A673 (cell line): ENCODE measurements around the gene MRPL34. TPM values are rescaled to one million over a fixed set of nuclear protein-coding genes. Genes with fewer than 3 reads are reported as not detected.

Source experiments
- BruUV-seq: library from RNA; stranded (reverse); fragments of 400-500 nt; replicated peaks from 2 replicates; lab custom pipeline; 2021; lab: Mats Ljungman, UMichigan
- CTCF ChIA-PET: fragments of 300-600 bp; sonication (Branson Sonifier 250); formaldehyde crosslinking; loops from one replicate; lab custom pipeline; 2022; ENCODE audit warnings: antibody characterized with exemption; lab: Charles Lee
- POLR2A ChIA-PET: fragments of 300-600 bp; sonication (Branson Sonifier 250); formaldehyde crosslinking; loops from one replicate; lab custom pipeline; 2022; ENCODE audit warnings: antibody characterized with exemption; ENCODE audit not compliant: low non-redundant PET; lab: Charles Lee
- DNase-seq: peaks from one replicate; pipeline ENCODE4 v3.0.0-alpha.2; 2015; ENCODE audit warnings: low spot score
- H3K27ac ChIP-seq: fragments of 200-600 bp; sonication (generic); 2 replicates; pipeline ENCODE4 v1.5.1; 2016; ENCODE audit warnings: mixed run types, low read depth, mild to moderate bottlenecking, mixed read lengths, antibody characterized with exemption, low read length; ENCODE audit not compliant: poor library complexity, severe bottlenecking
- H3K27me3 ChIP-seq: fragments of 200-600 bp; sonication (generic); replicated peaks from 2 replicates; pipeline ENCODE4 v1.6.1; 2017; ENCODE audit warnings: mixed run types, low read depth, mild to moderate bottlenecking, mixed read lengths, antibody characterized with exemption, low read length; ENCODE audit not compliant: insufficient read depth, poor library complexity
- H3K36me3 ChIP-seq: fragments of 200-600 bp; sonication (generic); 2 replicates; pipeline ENCODE4 v1.6.1; 2016; ENCODE audit warnings: mixed run types, mild to moderate bottlenecking, mixed read lengths, antibody characterized with exemption, low read length; ENCODE audit not compliant: insufficient read depth, poor library complexity, severe bottlenecking
- H3K4me1 ChIP-seq: fragments of 200-600 bp; sonication (generic); 2 replicates; pipeline ENCODE4 v1.6.1; 2017; ENCODE audit warnings: mixed run types, mild to moderate bottlenecking, mixed read lengths, antibody characterized with exemption, low read length; ENCODE audit not compliant: insufficient read depth, poor library complexity, severe bottlenecking
- H3K4me3 ChIP-seq: fragments of 200-600 bp; sonication (generic); 2 replicates; pipeline ENCODE4 v1.5.1; 2016; ENCODE audit warnings: low read depth, mixed run types, mild to moderate bottlenecking, mixed read lengths, low read length; ENCODE audit not compliant: poor library complexity, severe bottlenecking
- H3K9me3 ChIP-seq: fragments of 200-600 bp; sonication (generic); 2 replicates; pipeline ENCODE4 v1.6.1; 2016; ENCODE audit warnings: mixed run types, low read depth, mild to moderate bottlenecking, mixed read lengths, antibody characterized with exemption, low read length; ENCODE audit not compliant: poor library complexity, severe bottlenecking
- EZH2 ChIP-seq: fragments of 200-600 bp; sonication (generic); IDR thresholded peaks from 2 replicates; pipeline ENCODE4 v1.6.1; 2017; ENCODE audit warnings: borderline replicate concordance, low read depth, mild to moderate bottlenecking, mixed read lengths, antibody characterized with exemption, low read length; ENCODE audit not compliant: poor library complexity, severe bottlenecking
- intact Hi-C: fragments of 100-400 bp; cut with micrococcal nuclease; formaldehyde crosslinking; loops from one replicate; pipeline ENCODE4 v1.10.0; 2022; ENCODE audit not compliant: unreplicated experiment
- total RNA-seq: library from RNA; stranded (reverse); gene quantifications from 2 replicates; pipeline ENCODE4 v1.2.3, GENCODE V29; 2021
- TF ChIP-seq, protein P1 (sequence below): fragments of 300-800, 200-600 bp; sonication (generic); conservative IDR thresholded peaks from 2 replicates; pipeline ENCODE4 v1.5.1; 2017; ENCODE audit warnings: low read depth, mild to moderate bottlenecking, antibody characterized with exemption, low read length, moderate library complexity, mixed read lengths

The MRPL34 gene
- total RNA-seq, 1 experiment from 2014 or later, result 91.8 TPM

DNA sequence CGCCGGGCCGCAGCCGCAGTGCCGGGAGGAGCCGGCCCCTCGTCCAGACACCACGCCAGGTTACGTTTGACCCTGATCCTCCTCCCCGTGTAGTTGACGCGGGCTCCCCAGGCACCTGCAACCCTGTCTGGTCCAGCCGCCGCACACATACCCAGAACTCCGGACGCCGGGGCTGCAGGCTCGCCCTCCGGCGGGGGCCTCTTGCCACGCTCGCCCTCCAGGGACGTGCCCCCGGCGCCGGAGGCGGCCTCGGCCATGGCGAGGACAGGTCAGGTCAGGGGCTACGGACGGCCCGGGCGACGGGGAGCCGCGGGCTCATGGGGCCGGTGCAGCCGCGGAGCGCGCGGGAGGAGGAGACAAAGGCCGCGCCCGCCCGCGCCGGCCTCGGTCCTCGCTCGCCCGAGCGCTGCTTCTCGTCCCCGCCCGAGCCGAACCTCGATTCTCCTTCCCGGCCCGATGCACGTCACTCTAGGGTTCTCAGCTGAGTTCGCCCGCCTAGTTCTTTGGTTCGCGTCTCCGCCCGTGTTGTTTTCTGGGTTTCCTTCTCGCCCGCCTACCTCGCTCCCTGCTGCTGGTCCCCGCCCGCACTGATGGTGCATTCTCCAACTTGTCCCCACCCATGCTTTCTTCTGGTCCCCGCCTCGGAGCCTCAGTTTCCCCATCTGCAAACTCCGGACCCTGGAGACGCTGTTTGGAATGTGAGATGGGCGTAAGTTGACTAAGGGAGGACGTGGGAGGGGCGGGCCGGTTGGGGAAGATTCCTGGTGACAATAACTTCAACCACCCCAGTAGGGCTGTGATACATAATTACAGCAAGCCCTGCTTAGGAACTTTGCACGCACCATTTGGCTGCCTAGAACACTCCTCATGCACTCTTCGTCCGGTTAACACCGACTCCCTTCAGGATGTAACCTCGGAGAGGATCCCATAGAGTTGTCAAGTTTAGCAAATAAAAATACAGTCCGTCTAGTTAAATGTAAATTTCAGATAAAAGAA, 29.0 kb downstream of the MRPL34 start, which contains the start of gene ANO8:
Gene ANO8, minus strand, starts transcription at position 442 of the 996 bp plus-strand sequence. Its CDS starts 185 bp downstream, at position 257.
- DNase-seq, result peak; percentile 99
- Histone ChIP-seq H3K4me3 (peak within 1 kb of the TSS; percentile 91), H3K9me3 (no peaks in the 10 kb centered on the region), H3K27me3 (no peaks in the 10 kb centered on the region), H3K27ac (peak within 1 kb of the TSS; percentile 90), H3K4me1 (peaks cover 13% of the 10 kb centered on the region), H3K36me3 (peaks cover 4% of the 10 kb centered on the region)
- POLR2A ChIA-PET, result interaction anchor here (1.0 kb wide), 1 partner anchor 26 kb away, joined by 4 read pairs; the partner anchor contains the start of gene DDA1
- CTCF ChIA-PET, result no interaction called here
- intact Hi-C loops, result no loop called here
- no peak for TF ChIP-seq EZH2
- TF ChIP-seq, protein P1, sequence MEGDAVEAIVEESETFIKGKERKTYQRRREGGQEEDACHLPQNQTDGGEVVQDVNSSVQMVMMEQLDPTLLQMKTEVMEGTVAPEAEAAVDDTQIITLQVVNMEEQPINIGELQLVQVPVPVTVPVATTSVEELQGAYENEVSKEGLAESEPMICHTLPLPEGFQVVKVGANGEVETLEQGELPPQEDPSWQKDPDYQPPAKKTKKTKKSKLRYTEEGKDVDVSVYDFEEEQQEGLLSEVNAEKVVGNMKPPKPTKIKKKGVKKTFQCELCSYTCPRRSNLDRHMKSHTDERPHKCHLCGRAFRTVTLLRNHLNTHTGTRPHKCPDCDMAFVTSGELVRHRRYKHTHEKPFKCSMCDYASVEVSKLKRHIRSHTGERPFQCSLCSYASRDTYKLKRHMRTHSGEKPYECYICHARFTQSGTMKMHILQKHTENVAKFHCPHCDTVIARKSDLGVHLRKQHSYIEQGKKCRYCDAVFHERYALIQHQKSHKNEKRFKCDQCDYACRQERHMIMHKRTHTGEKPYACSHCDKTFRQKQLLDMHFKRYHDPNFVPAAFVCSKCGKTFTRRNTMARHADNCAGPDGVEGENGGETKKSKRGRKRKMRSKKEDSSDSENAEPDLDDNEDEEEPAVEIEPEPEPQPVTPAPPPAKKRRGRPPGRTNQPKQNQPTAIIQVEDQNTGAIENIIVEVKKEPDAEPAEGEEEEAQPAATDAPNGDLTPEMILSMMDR, result no peak
- BruUV-seq, result no TSS peak

DNA sequence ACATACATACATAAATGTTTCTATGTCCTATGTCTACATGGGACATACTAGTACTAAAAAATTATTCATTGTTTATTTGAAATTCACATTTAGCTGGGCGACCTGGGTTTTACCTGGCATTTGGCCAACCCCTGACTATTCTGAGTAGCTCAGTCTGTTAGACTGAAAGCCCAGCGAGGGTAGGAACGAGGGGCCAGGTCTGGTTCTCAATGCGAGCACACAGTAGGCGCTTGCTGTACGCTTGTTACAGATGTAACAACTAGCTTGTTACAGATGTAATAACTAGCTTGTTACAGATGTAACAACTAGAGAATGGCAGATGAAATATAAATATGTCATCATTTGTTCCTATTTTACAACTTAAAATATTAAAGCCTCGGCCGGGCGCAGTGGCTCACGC, 29.9 kb downstream of the MRPL34 start:
- Histone ChIP-seq H3K4me3 (peak overlapping the region; percentile 91), H3K9me3 (no peaks in the 10 kb centered on the region), H3K27ac (peak overlapping the region; percentile 90), H3K27me3 (no peaks in the 10 kb centered on the region), H3K36me3 (peaks cover 4% of the 10 kb centered on the region), H3K4me1 (peaks cover 13% of the 10 kb centered on the region)
- no peak for DNase-seq
- TF ChIP-seq, protein P1, result no peak
- no peak for TF ChIP-seq EZH2
- intact Hi-C loops, result no loop called here
- CTCF ChIA-PET, result no interaction called here
- POLR2A ChIA-PET, result interaction anchor here (0.6 kb wide), 1 partner anchor 9 kb away, joined by 4 read pairs; no protein-coding TSS in a partner anchor
- no TSS peak for BruUV-seq

- TSS peak; percentile 68 for BruUV-seq
- Histone ChIP-seq H3K9me3 (no peaks in the 10 kb centered on the region), H3K4me1 (peaks cover 13% of the 10 kb centered on the region), H3K27ac (peak within 1 kb of the TSS; percentile 86), H3K27me3 (no peaks in the 10 kb centered on the region), H3K36me3 (peaks cover 15% of the 10 kb centered on the region), H3K4me3 (peak within 1 kb of the TSS; percentile 81)
- ChIA-PET CTCF (no interaction called here), POLR2A (interaction anchor here (0.7 kb wide), 1 partner anchor 27 kb away, joined by 9 read pairs; no protein-coding TSS in a partner anchor)
- intact Hi-C loops, result no loop called here
- TF ChIP-seq EZH2, result no peak
- TF ChIP-seq, protein P1, result no peak
- DNase-seq, result peak; percentile 100
Observed at GRCh38 chr19:17336872-17337674, 31.4 kb downstream of the MRPL34 start, which contains the start of gene GTPBP3. Gene GTPBP3, plus strand, starts transcription at chr19:17337553. Its CDS starts 59 bp downstream, at chr19:17337612.
